ENCODE measurements around the gene PTPN11. TPM values are rescaled to one million over a fixed set of nuclear protein-coding genes. Genes with fewer than 3 reads are reported as not detected.

PTPN11 gene
- total RNA-seq, result 96.1 and 98.8 TPM in 2 replicates

DNA sequence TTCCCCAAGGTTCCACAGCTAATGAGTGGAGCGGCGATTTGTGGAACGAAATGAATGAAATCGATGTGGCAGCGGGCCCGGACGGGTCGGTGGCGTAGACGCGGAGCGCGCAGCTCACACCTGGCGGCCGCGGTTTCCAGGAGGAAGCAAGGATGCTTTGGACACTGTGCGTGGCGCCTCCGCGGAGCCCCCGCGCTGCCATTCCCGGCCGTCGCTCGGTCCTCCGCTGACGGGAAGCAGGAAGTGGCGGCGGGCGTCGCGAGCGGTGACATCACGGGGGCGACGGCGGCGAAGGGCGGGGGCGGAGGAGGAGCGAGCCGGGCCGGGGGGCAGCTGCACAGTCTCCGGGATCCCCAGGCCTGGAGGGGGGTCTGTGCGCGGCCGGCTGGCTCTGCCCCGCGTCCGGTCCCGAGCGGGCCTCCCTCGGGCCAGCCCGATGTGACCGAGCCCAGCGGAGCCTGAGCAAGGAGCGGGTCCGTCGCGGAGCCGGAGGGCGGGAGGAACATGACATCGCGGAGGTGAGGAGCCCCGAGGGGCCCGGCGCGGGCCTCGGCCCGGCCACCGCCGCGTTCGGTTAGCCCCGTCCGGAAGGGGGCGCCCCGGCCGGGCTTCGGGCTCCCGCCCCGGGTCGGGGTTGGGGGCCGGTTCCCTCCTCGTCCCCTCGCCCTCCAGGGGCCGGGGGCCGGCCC is at the start of gene PTPN11:
PTPN11 (plus strand) TSS at position 340 of the 689 bp plus-strand sequence; CDS start at position 505, 165 bp downstream.
- Histone ChIP-seq H3K36me3 (ENCODE audit: insufficient read depth, low read length) (peaks cover 6% of the 10 kb centered on the region), H4K20me1 (ENCODE audit: insufficient read depth, low read length) (peaks cover 35% of the 10 kb centered on the region), H2AFZ (ENCODE audit: low read length) (peak within 1 kb of the TSS; percentile 90), H3K79me2 (ENCODE audit: insufficient read depth, low read length) (peaks cover 50% of the 10 kb centered on the region), H3K27ac (ENCODE audit: low read depth, low read length) (peak within 1 kb of the TSS; percentile 98), H3K9me3 (ENCODE audit: low read depth, low read length) (no peaks in the 10 kb centered on the region), H3K4me1 (ENCODE audit: insufficient read depth, low read length) (peaks cover 26% of the 10 kb centered on the region), H3K27me3 (ENCODE audit: insufficient read depth, low read length) (no peaks in the 10 kb centered on the region), H3K4me2 (ENCODE audit: insufficient read depth, low read length) (peak within 1 kb of the TSS; percentile 88), H3K4me3 (ENCODE audit: insufficient read depth, low read length) (peak within 1 kb of the TSS; percentile 95)
- peak; percentile 97 for DNase-seq (ENCODE audit: insufficient read length, low spot score, missing footprints)
- TF ChIP-seq, protein P1, sequence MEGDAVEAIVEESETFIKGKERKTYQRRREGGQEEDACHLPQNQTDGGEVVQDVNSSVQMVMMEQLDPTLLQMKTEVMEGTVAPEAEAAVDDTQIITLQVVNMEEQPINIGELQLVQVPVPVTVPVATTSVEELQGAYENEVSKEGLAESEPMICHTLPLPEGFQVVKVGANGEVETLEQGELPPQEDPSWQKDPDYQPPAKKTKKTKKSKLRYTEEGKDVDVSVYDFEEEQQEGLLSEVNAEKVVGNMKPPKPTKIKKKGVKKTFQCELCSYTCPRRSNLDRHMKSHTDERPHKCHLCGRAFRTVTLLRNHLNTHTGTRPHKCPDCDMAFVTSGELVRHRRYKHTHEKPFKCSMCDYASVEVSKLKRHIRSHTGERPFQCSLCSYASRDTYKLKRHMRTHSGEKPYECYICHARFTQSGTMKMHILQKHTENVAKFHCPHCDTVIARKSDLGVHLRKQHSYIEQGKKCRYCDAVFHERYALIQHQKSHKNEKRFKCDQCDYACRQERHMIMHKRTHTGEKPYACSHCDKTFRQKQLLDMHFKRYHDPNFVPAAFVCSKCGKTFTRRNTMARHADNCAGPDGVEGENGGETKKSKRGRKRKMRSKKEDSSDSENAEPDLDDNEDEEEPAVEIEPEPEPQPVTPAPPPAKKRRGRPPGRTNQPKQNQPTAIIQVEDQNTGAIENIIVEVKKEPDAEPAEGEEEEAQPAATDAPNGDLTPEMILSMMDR (IDR thresholded peaks at IDR 0.05; ENCODE audit: extremely low read depth, low read depth, low read length), result peak; percentile 27

- H3K27ac ChIP-seq (ENCODE audit: low read depth, low read length), result no peak overlapping the region
- DNase-seq (ENCODE audit: insufficient read length, low spot score, missing footprints), result no peak
- no peaks in the 10 kb centered on the region for H3K36me3 ChIP-seq (ENCODE audit: insufficient read depth, low read length)
- no peak overlapping the region for H3K4me2 ChIP-seq (ENCODE audit: insufficient read depth, low read length)
- no peaks in the 10 kb centered on the region for H3K4me1 ChIP-seq (ENCODE audit: insufficient read depth, low read length)
- TF ChIP-seq, protein P1 (IDR thresholded peaks at IDR 0.05; ENCODE audit: extremely low read depth, low read depth, low read length), result no peak
- H3K9me3 ChIP-seq (ENCODE audit: low read depth, low read length), result no peaks in the 10 kb centered on the region
- H4K20me1 ChIP-seq (ENCODE audit: insufficient read depth, low read length), result peaks cover 32% of the 10 kb centered on the region
- peaks cover 84% of the 10 kb centered on the region for H3K79me2 ChIP-seq (ENCODE audit: insufficient read depth, low read length)
- H3K4me3 ChIP-seq (ENCODE audit: insufficient read depth, low read length), result no peak overlapping the region
- H3K27me3 ChIP-seq (ENCODE audit: insufficient read depth, low read length), result no peaks in the 10 kb centered on the region
- H2AFZ ChIP-seq (ENCODE audit: low read length), result no peak overlapping the region
These were observed 48.5 kb upstream of the PTPN11 start for GRCh38 chr12:112370199-112370598.

DNA sequence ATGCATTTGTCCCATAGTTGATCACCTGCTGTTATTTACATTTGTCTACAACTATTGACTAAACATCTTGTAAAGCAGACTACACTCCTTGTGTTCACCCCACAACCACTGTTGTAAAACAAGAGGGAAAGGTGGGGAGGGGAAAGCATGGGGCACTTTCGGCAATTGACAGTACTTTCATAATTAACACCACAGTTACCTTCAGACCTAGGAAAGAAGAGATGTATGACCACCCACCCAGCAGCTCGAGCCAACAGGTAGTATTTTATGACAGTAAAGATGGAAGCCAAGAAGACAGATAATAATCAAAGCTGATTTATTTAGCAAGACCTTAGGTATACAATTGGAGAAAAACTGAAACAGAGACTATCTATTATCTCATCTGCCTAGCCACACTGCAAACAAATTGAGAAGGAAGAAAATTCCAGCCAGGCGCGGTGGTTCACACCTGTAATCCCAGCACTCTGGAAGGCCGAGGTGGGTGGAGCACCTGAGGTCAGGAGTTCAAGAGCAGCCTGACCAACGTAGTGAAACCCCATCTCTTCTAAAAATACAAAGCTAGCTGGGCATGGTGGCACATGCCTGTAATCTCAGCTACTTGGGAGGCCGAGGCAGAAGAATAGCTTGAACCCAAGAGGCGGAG is 47.8 kb upstream of the PTPN11 start:
- Histone ChIP-seq H3K4me3 (ENCODE audit: insufficient read depth, low read length) (no peak overlapping the region), H4K20me1 (ENCODE audit: insufficient read depth, low read length) (peaks cover 37% of the 10 kb centered on the region), H3K27me3 (ENCODE audit: insufficient read depth, low read length) (no peaks in the 10 kb centered on the region), H3K36me3 (ENCODE audit: insufficient read depth, low read length) (no peaks in the 10 kb centered on the region), H3K9me3 (ENCODE audit: low read depth, low read length) (no peaks in the 10 kb centered on the region), H2AFZ (ENCODE audit: low read length) (no peak overlapping the region), H3K4me1 (ENCODE audit: insufficient read depth, low read length) (no peaks in the 10 kb centered on the region), H3K79me2 (ENCODE audit: insufficient read depth, low read length) (peaks cover 84% of the 10 kb centered on the region), H3K4me2 (ENCODE audit: insufficient read depth, low read length) (no peak overlapping the region), H3K27ac (ENCODE audit: low read depth, low read length) (no peak overlapping the region)
- TF ChIP-seq, protein P1 (IDR thresholded peaks at IDR 0.05; ENCODE audit: extremely low read depth, low read depth, low read length), result no peak
- DNase-seq (ENCODE audit: insufficient read length, low spot score, missing footprints), result no peak

DNA sequence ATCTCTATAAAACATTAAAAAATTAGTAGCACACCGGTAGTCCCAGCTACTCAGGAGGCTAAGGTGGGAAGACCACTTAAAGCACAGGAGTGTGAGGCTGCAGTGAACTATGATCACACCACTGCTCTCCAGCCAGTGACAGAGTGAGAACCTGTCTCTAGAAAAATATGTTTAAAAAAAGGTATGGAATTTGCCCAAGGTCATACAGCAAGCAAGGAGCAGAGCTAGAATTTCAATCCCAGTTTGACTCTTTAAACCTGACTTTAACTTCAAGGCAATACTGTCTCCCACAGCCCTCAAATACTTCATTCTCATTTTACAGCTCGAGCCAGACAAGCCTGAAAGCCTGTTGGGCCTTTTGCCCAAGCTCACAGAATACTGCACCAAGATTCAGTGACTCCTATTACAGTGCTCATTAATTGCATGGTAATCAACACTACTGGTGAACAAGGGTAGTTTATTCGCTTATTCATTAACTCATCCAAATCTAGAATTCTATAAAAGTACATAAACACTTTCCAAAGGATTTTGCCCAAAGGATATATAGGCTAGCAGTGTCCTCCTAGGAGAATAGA is 44.5 kb upstream of the PTPN11 start:
- Histone ChIP-seq H3K27ac (ENCODE audit: low read depth, low read length) (no peak overlapping the region), H3K9me3 (ENCODE audit: low read depth, low read length) (no peaks in the 10 kb centered on the region), H4K20me1 (ENCODE audit: insufficient read depth, low read length) (peaks cover 36% of the 10 kb centered on the region), H3K79me2 (ENCODE audit: insufficient read depth, low read length) (peaks cover 89% of the 10 kb centered on the region), H3K27me3 (ENCODE audit: insufficient read depth, low read length) (no peaks in the 10 kb centered on the region), H2AFZ (ENCODE audit: low read length) (no peak overlapping the region), H3K4me1 (ENCODE audit: insufficient read depth, low read length) (no peaks in the 10 kb centered on the region), H3K36me3 (ENCODE audit: insufficient read depth, low read length) (no peaks in the 10 kb centered on the region), H3K4me3 (ENCODE audit: insufficient read depth, low read length) (no peak overlapping the region), H3K4me2 (ENCODE audit: insufficient read depth, low read length) (no peak overlapping the region)
- DNase-seq (ENCODE audit: insufficient read length, low spot score, missing footprints), result no peak
- TF ChIP-seq, protein P1 (IDR thresholded peaks at IDR 0.05; ENCODE audit: extremely low read depth, low read depth, low read length), result no peak
